VCaP (cell line): Measurements from ENCODE around the gene ALPK3.

ENCODE experiments used
- H3K27ac ChIP-seq: fragments of 450-650 bp; 2 replicates; pipeline ENCODE4 v1.5.1; 2017
- TF ChIP-seq, protein P1 (sequence below): fragments of 450-650 bp; conservative IDR thresholded peaks from 2 replicates; pipeline ENCODE4 v1.5.1; 2017; ENCODE audit warnings: mild to moderate bottlenecking, moderate library complexity

ALPK3 gene

DNA sequence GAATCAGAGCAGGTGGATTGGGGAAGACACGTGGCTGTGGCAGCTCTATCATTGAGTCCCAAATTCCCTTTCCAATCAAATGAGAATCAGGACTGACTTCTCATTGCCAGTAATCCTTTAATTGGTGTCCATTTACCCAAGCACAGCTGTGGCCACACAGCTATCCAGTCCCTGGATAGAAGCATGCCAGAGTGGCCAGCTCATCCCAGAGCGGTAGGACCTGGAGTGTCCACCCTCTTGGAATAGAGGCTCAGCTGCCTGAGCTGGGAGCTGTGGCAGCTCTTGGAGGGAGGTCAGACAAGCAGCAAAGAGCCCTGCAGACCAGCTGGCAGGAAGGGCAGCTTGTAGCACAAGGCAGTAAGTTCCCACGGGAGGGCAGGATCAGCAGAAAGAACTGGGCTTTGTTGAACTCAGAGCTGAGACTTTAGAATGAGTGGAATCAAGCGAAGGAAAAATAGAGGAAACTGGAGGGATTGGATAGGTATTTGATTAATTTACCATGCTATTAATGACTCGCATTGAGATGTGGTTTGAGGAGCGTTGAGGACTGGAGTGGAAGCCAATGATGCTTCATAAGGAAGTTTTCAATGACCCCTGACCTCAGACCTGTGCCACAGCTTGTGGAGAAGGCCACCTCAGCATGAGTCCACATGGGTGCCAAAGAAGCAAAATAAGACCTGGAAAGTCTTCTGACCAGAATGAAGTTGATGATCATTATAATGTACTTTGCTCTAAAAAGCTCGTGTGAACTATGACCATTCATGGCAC lies 6.9 kb upstream of the ALPK3 start:
- H3K27ac ChIP-seq, result no peak overlapping the region
- TF ChIP-seq, protein P1, sequence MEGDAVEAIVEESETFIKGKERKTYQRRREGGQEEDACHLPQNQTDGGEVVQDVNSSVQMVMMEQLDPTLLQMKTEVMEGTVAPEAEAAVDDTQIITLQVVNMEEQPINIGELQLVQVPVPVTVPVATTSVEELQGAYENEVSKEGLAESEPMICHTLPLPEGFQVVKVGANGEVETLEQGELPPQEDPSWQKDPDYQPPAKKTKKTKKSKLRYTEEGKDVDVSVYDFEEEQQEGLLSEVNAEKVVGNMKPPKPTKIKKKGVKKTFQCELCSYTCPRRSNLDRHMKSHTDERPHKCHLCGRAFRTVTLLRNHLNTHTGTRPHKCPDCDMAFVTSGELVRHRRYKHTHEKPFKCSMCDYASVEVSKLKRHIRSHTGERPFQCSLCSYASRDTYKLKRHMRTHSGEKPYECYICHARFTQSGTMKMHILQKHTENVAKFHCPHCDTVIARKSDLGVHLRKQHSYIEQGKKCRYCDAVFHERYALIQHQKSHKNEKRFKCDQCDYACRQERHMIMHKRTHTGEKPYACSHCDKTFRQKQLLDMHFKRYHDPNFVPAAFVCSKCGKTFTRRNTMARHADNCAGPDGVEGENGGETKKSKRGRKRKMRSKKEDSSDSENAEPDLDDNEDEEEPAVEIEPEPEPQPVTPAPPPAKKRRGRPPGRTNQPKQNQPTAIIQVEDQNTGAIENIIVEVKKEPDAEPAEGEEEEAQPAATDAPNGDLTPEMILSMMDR, result no peak

DNA sequence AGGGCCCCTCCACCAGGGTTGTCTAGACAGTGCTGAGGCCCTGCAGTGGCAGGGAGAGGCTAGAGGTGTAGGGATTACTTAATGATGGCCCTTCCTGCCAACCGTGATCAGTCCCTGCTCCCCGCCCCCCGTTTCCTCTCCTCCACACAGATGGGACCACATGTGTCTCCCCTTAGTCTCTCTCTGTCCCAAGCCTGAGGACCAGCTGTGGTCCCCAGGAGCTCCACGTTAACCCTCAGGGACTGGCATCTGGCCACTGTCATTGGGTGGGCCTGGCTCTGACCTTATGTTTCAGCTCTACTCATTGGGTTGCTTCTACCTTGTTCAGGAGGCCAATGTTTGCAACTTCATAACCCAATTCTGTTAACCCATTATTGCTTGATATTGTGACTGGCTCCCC lies 6.0 kb upstream of the ALPK3 start:
- TF ChIP-seq, protein P1, result no peak
- H3K27ac ChIP-seq, result no peak overlapping the region

- no peak overlapping the region for H3K27ac ChIP-seq
- TF ChIP-seq, protein P1, result no peak
These were observed 5.3 kb upstream of the ALPK3 start for GRCh38 chr15:84811828-84812227.

- TF ChIP-seq, protein P1, result no peak
- no peak overlapping the region for H3K27ac ChIP-seq
These were observed 4.3 kb upstream of the ALPK3 start for GRCh38 chr15:84812842-84813241.

GRCh38 chr15:84813435-84813834 lies 3.7 kb upstream of the ALPK3 start:
- H3K27ac ChIP-seq, result no peak overlapping the region
- TF ChIP-seq, protein P1, result no peak

DNA sequence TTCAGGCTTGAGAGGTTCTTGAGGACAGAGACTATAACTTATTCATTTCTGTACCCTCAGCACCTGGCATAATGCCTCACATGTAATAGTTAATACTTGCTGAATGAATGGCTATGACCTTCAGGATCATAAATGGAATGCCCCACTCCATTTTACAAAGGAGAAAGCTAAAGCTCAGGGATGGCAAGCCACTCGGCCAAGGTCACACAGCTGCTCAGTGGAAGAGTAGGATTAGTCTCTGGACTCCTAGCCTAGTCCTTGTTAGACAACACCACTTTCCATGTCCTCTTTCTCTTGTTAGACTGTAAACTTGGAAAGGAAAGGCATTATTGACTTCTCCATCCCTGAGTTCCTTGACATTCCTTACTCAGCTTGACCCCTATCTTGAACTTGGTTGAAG lies 3.2 kb upstream of the ALPK3 start:
- H3K27ac ChIP-seq, result no peak overlapping the region
- TF ChIP-seq, protein P1, result no peak

- H3K27ac ChIP-seq, result no peak overlapping the region
- TF ChIP-seq, protein P1, result no peak
These were observed 2.2 kb upstream of the ALPK3 start for GRCh38 chr15:84814916-84815315.
